A549 (cell line): ENCODE data around the gene SCARB1. TPM values are rescaled to one million over a fixed set of nuclear protein-coding genes. Genes with fewer than 3 reads are reported as not detected.
A peak's percentile ranks its signal among the peaks of the same experiment; 100 is the strongest.

ENCODE experiments used
- ATAC-seq, 2 experiments: fragments of 200-7000 bp in 1 of 2; fragments of >200 bp in 1 of 2; cut with Nextera tagmentation in 1 of 2; cut with Tn5 transposase in 1 of 2; 3 replicates each; pipeline versions ENCODE4 v1.8.0 to v1.9.1; 2018 to 2020; ENCODE audit warnings: mild to moderate bottlenecking in 1 of 2, moderate library complexity in 1 of 2
- CTCF ChIA-PET: fragments of 300-600 bp; sonication (Branson Sonifier 250); formaldehyde crosslinking; extraction: SDS; loops from one replicate; lab custom pipeline; 2021; ENCODE audit warnings: antibody characterized with exemption, inconsistent platforms; lab: Yijun Ruan, JAX
- POLR2A ChIA-PET: fragments of 350-600 bp; formaldehyde crosslinking; extraction: SDS; loops from one replicate; lab custom pipeline; 2021; ENCODE audit warnings: antibody characterized with exemption, inconsistent platforms; lab: Yijun Ruan, JAX
- DNase-seq, 2 experiments: peaks; one replicate each; pipeline versions ENCODE4 v3.0.0 to v3.0.0-alpha.2; 2011 to 2016; ENCODE audit warnings: low read depth in 1 of 2, low spot score in 1 of 2
- FAIRE-seq: peaks from 2 replicates; lab custom pipeline; 2011; peaks lifted over from hg19 to GRCh38; lab: Jason Lieb, UNC
- H3K27ac ChIP-seq, 2 experiments: fragments of >200 bp; sonication (Bioruptor Twin); formaldehyde crosslinking; 3 replicates each; pipeline ENCODE4 v1.5.1; 2016 to 2017
- H3K4me1 ChIP-seq: fragments of >200 bp; sonication (Bioruptor Twin); formaldehyde crosslinking; 3 replicates; pipeline ENCODE4 v1.6.1; 2016
- H3K4me2 ChIP-seq: fragments of >200 bp; sonication (Bioruptor Twin); formaldehyde crosslinking; 3 replicates; pipeline ENCODE4 v1.6.1; 2016
- H3K4me3 ChIP-seq: fragments of >200 bp; sonication (Bioruptor Twin); formaldehyde crosslinking; 3 replicates; pipeline ENCODE4 v1.5.1; 2016
- H3K9me3 ChIP-seq: fragments of >200 bp; sonication (Bioruptor Twin); formaldehyde crosslinking; 3 replicates; pipeline ENCODE4 v1.6.1; 2016
- BCL3 ChIP-seq: fragments of >200 bp; sonication (Bioruptor Twin); formaldehyde crosslinking; IDR thresholded peaks from 3 replicates; pipeline ENCODE4 v1.6.1; 2016
- CEBPB ChIP-seq, 2 experiments: fragments of >200 bp in 1 of 2; sonication (Bioruptor Twin) in 1 of 2; formaldehyde crosslinking in 1 of 2; IDR thresholded peaks; 2 replicates each; pipeline ENCODE4 v1.6.1; 2012 to 2016
- CHD2 ChIP-seq: fragments of 150-350 bp; IDR thresholded peaks from 2 replicates; pipeline ENCODE4 v1.6.1; 2014; ENCODE audit warnings: low read length; ENCODE audit not compliant: partially characterized antibody
- CHD4 ChIP-seq: fragments of 200-600 bp; sonication (generic); IDR thresholded peaks from 2 replicates; pipeline ENCODE4 v1.6.1; 2016; ENCODE audit warnings: antibody characterized with exemption, mild to moderate bottlenecking, borderline replicate concordance
- CTCF ChIP-seq: fragments of >200 bp; sonication (Bioruptor Twin); formaldehyde crosslinking; IDR thresholded peaks from 3 replicates; pipeline ENCODE4 v1.5.1; 2016
- E2F6 ChIP-seq: IDR thresholded peaks from 2 replicates; pipeline ENCODE4 v1.6.1; 2012; ENCODE audit warnings: low read depth, borderline replicate concordance
- EHF ChIP-seq: fragments of 250-450 bp; sonication (Bioruptor Pico); IDR thresholded peaks from 2 replicates; pipeline ENCODE4 v1.5.0; 2020; ENCODE audit warnings: mild to moderate bottlenecking
- EP300 ChIP-seq, 2 experiments: fragments of >200 bp; sonication (Bioruptor Twin); formaldehyde crosslinking; IDR thresholded peaks; 2 replicates in 1 of 2; 3 replicates in 1 of 2; pipeline ENCODE4 v1.6.1; 2016 to 2017
- ESRRA ChIP-seq: fragments of 150-350 bp; IDR thresholded peaks from 2 replicates; pipeline ENCODE4 v1.6.1; 2014; ENCODE audit warnings: mild to moderate bottlenecking, low read length, borderline replicate concordance
- FOSB ChIP-seq: fragments of 250-450 bp; sonication (Bioruptor Pico); IDR thresholded peaks from 2 replicates; pipeline ENCODE4 v1.5.0; 2020; ENCODE audit warnings: mild to moderate bottlenecking, moderate library complexity
- FOSL2 ChIP-seq, 2 experiments: fragments of 450-650 bp in 1 of 2; fragments of >200 bp in 1 of 2; sonication (Bioruptor Twin) in 1 of 2; formaldehyde crosslinking; IDR thresholded peaks; 2 replicates each; pipeline versions ENCODE4 v1.5.0 to v1.6.1; 2016 to 2020; ENCODE audit warnings: mild to moderate bottlenecking in 1 of 2, moderate library complexity in 1 of 2
- GATA3 ChIP-seq: IDR thresholded peaks from 2 replicates; pipeline ENCODE4 v1.6.1; 2012; ENCODE audit warnings: borderline replicate concordance
- HDAC2 ChIP-seq: fragments of 200-600 bp; sonication (generic); IDR thresholded peaks from 2 replicates; pipeline ENCODE4 v1.6.1; 2016
- HEYL ChIP-seq: fragments of 250-450 bp; sonication (Bioruptor Pico); IDR thresholded peaks from 2 replicates; pipeline ENCODE4 v1.8.0; 2021; ENCODE audit warnings: mild to moderate bottlenecking, moderate library complexity
- HOXA7 ChIP-seq: fragments of 250-450 bp; sonication (Bioruptor Pico); IDR thresholded peaks from 2 replicates; pipeline ENCODE4 v1.5.0; 2020; ENCODE audit warnings: mild to moderate bottlenecking, moderate library complexity
- HOXB13 ChIP-seq: fragments of 250-450 bp; sonication (Bioruptor Pico); IDR thresholded peaks from 2 replicates; pipeline ENCODE4 v1.5.0; 2020; ENCODE audit warnings: low read depth, mild to moderate bottlenecking, moderate library complexity
- HOXB5 ChIP-seq: fragments of 250-450 bp; sonication (Bioruptor Pico); IDR thresholded peaks from 2 replicates; pipeline ENCODE4 v1.5.0; 2020; ENCODE audit warnings: mild to moderate bottlenecking, moderate library complexity
- KDM5A ChIP-seq: fragments of 200-600 bp; sonication (generic); IDR thresholded peaks from 2 replicates; pipeline ENCODE4 v1.6.1; 2016; ENCODE audit warnings: antibody characterized with exemption, mild to moderate bottlenecking
- MAFK ChIP-seq: fragments of 450-650 bp; IDR thresholded peaks from 2 replicates; pipeline ENCODE4 v1.6.1; 2014; ENCODE audit not compliant: partially characterized antibody
- MAX ChIP-seq: IDR thresholded peaks from 2 replicates; pipeline ENCODE4 v1.6.1; 2012
- MYC ChIP-seq: IDR thresholded peaks from 2 replicates; pipeline ENCODE4 v1.6.1; 2012; ENCODE audit warnings: mild to moderate bottlenecking, inconsistent platforms, low read length, improper control_type of control experiment, borderline replicate concordance
- NFE2L2 ChIP-seq: fragments of 150-350 bp; conservative IDR thresholded peaks from 2 replicates; pipeline ENCODE4 v1.6.1; 2014; ENCODE audit warnings: low read length
- PHF8 ChIP-seq: fragments of 200-600 bp; sonication (generic); IDR thresholded peaks from 2 replicates; pipeline ENCODE4 v1.6.1; 2016; ENCODE audit warnings: low read depth, mild to moderate bottlenecking, antibody characterized with exemption, moderate library complexity, borderline replicate concordance
- POLR2AphosphoS2 ChIP-seq: conservative IDR thresholded peaks from 2 replicates; pipeline ENCODE4 v1.6.1; 2012; ENCODE audit warnings: low read length, improper control_type of control experiment, inconsistent platforms
- RFX5 ChIP-seq: fragments of 450-650 bp; IDR thresholded peaks from 2 replicates; pipeline ENCODE4 v1.7.1; 2014; ENCODE audit warnings: antibody characterized with exemption, mild to moderate bottlenecking, moderate library complexity
- SREBF2 ChIP-seq: fragments of 450-650 bp; IDR thresholded peaks from 2 replicates; pipeline ENCODE4 v1.6.1; 2014; ENCODE audit warnings: mild to moderate bottlenecking, moderate library complexity
- TFCP2L1 ChIP-seq: fragments of 250-450 bp; sonication (Bioruptor Pico); IDR thresholded peaks from 2 replicates; pipeline ENCODE4 v1.5.0; 2021; ENCODE audit warnings: mild to moderate bottlenecking
- USF2 ChIP-seq: fragments of 450-650 bp; IDR thresholded peaks from 2 replicates; pipeline ENCODE4 v1.6.1; 2014; ENCODE audit warnings: antibody characterized with exemption
- ZC3H11A ChIP-seq: fragments of 450-650 bp; IDR thresholded peaks from 2 replicates; pipeline ENCODE4 v1.6.1; 2014; ENCODE audit warnings: antibody characterized with exemption, mild to moderate bottlenecking
- WGBS: methylation state at CpG from one replicate; pipeline ENCODE4 v1.1.6; 2017; ENCODE audit errors: missing lambda C conversion rate; 5-methylcytosine and 5-hydroxymethylcytosine counted together
- polyA plus RNA-seq, 4 experiments: library from polyadenylated mRNA; depleted of rRNA in 3 of 4; stranded (reverse); fragments of >200 nt; fragmentation: RNase III in 1 of 4; extraction: RNeasy Plus Mini Kit Qiagen cat#74134 plus additional on column Dnase treatment in 1 of 4; gene quantifications; 2 replicates in 3 of 4; 3 replicates in 1 of 4; pipeline ENCODE4 v1.2.3, GENCODE V29; 2011 to 2017

The SCARB1 gene
- polyA plus RNA-seq, 2 of the 4 experiments (the other 2 are of a cell fraction), result 81.1 to 154 TPM

- 81% methylated on average over 11 of the region's 11 CpGs for WGBS
- ATAC-seq, result no peak
- peak overlapping the region; percentile 54 to 76 for H3K27ac ChIP-seq
- no peak overlapping the region for H3K4me3 ChIP-seq
- peaks cover 51% of the 10 kb centered on the region for H3K4me1 ChIP-seq
- TF ChIP-seq ZC3H11A, result no peak
- no peak for TF ChIP-seq TFCP2L1 (CRISPR knock-in tag)
- TF ChIP-seq ESRRA, result no peak
- TF ChIP-seq PHF8, result no peak
- no peak for TF ChIP-seq NFE2L2
- no peak for TF ChIP-seq BCL3
- no peak for TF ChIP-seq CHD2
- no peak for TF ChIP-seq HOXB5 (CRISPR knock-in tag)
- no peak for TF ChIP-seq USF2
- no peak for TF ChIP-seq MAFK
- no peak for TF ChIP-seq FOSL2 (IDR thresholded peaks at IDR 0.05)
- TF ChIP-seq FOSL2 (CRISPR knock-in tag; IDR thresholded peaks at IDR 0.05), result no peak
- CTCF ChIA-PET, result interaction anchor here (0.7 to 3.0 kb wide), 4 partner anchors 11 to 356 kb away, joined by 3 to 10 read pairs (median 3); no protein-coding TSS in a partner anchor
- H3K4me2 ChIP-seq, result peak overlapping the region; percentile 52
- FAIRE-seq, result no peak
- H3K9me3 ChIP-seq, result no peaks in the 10 kb centered on the region
- POLR2A ChIA-PET, result interaction anchor here (0.5 kb wide), 1 partner anchor 33 kb away, joined by 7 read pairs; no protein-coding TSS in a partner anchor
- DNase-seq, result no peak
These were observed 10.7 kb downstream of the SCARB1 start for GRCh38 chr12:124852911-124853427.

GRCh38 chr12:124852329-124852831 is 11.3 kb downstream of the SCARB1 start:
- ATAC-seq (peak in 1 of 2 experiments; percentile 30; a peak in 3 of 6 replicates), FAIRE-seq (no peak), DNase-seq (no peak)
- Histone ChIP-seq H3K9me3 (no peaks in the 10 kb centered on the region), H3K4me2 (peak overlapping the region; percentile 52), H3K4me1 (peaks cover 56% of the 10 kb centered on the region), H3K4me3 (no peak overlapping the region), H3K27ac (peak overlapping the region; percentile 54 to 76)
- ChIA-PET CTCF (interaction anchor here (1.1 to 3.0 kb wide), 2 partner anchors 10 to 28 kb away, joined by 3 to 10 read pairs; no protein-coding TSS in a partner anchor), POLR2A (no interaction called here)
- 53% methylated on average over 12 of the region's 13 CpGs for WGBS
- peak; percentile 66 to 74; a peak in 3 of 4 replicates for TF ChIP-seq CEBPB (IDR thresholded peaks at IDR 0.05)
- no peak for TF ChIP-seq HEYL (CRISPR knock-in tag)

GRCh38 chr12:124851342-124851741 is 12.3 kb downstream of the SCARB1 start:
- CTCF ChIA-PET, result interaction anchor here (0.6 to 3.0 kb wide), 3 partner anchors 9 to 280 kb away, joined by 3 to 10 read pairs (median 3); no protein-coding TSS in a partner anchor
- POLR2A ChIA-PET, result no interaction called here

More at GRCh38 chr12:124851342-124851741, 12.3 kb downstream of the SCARB1 start:
- FAIRE-seq, result no peak
- TF ChIP-seq GATA3 (no peak), USF2 (no peak), HDAC2 (no peak), FOSB (CRISPR knock-in tag) (no peak), SREBF2 (no peak), ZC3H11A (no peak), POLR2AphosphoS2 (no peak), MYC (no peak), RFX5 (no peak), KDM5A (no peak), HOXB5 (CRISPR knock-in tag) (no peak), CHD2 (no peak), CHD4 (no peak), E2F6 (no peak), EHF (CRISPR knock-in tag) (no peak), EP300 (IDR thresholded peaks at IDR 0.05) (no peak), HOXA7 (CRISPR knock-in tag) (no peak), HOXB13 (CRISPR knock-in tag) (no peak), MAX (no peak), CTCF (no peak)
- ATAC-seq, result no peak
- Histone ChIP-seq H3K9me3 (no peaks in the 10 kb centered on the region), H3K27ac (peak overlapping the region in 1 of 2 experiments; percentile 76; a peak in 2 of 6 replicates), H3K4me2 (no peak overlapping the region), H3K4me1 (peaks cover 60% of the 10 kb centered on the region), H3K4me3 (no peak overlapping the region)
- 92% methylated on average over 8 of the region's 8 CpGs for whole genome bisulfite sequencing
- no peak for DNase-seq
